Upper lobe of right lung (tissue), 1 donor: ENCODE data around the gene TACR1. TPM values are rescaled to one million over a fixed set of nuclear protein-coding genes. Genes with fewer than 3 reads are reported as not detected.

ENCODE experiments used
- ATAC-seq: fragments of 200-7000 bp; cut with Tn5 transposase; one replicate; pipeline ENCODE4 v1.9.1; 2020; ENCODE audit warnings: mild to moderate bottlenecking, moderate library complexity
- DNase-seq: peaks from one replicate; pipeline ENCODE4 v3.0.0-alpha.2; 2020
- H3K27ac ChIP-seq: fragments of 200-600 bp; one replicate; pipeline ENCODE4 v1.8.0; 2022
- H3K27me3 ChIP-seq: fragments of 200-600 bp; one replicate; pipeline ENCODE4 v1.8.0; 2022; ENCODE audit warnings: mild to moderate bottlenecking
- H3K36me3 ChIP-seq: fragments of 200-600 bp; one replicate; pipeline ENCODE4 v1.8.0; 2022
- H3K4me1 ChIP-seq: fragments of 200-600 bp; one replicate; pipeline ENCODE4 v1.8.0; 2022
- H3K4me3 ChIP-seq: fragments of 200-600 bp; one replicate; pipeline ENCODE4 v1.8.0; 2022; ENCODE audit warnings: mild to moderate bottlenecking
- H3K9me3 ChIP-seq: fragments of 200-600 bp; one replicate; pipeline ENCODE4 v1.8.0; 2022
- CTCF ChIP-seq: fragments of 200-600 bp; IDR thresholded peaks from one replicate; pipeline ENCODE4 v1.8.0; 2022; ENCODE audit warnings: antibody characterized with exemption
- intact Hi-C: fragments of 100-400 bp; cut with DNase I; formaldehyde crosslinking; loops from one replicate; pipeline ENCODE4 v1.11.0; 2022
- total RNA-seq: library from RNA; stranded (reverse); fragmentation: NEBNext Ultra II Directional; extraction: Animal tissue kit (Norgen Biotek cat#: 25700); gene quantifications from one replicate; pipeline ENCODE4 v1.2.1, GENCODE V29; 2021
- donor health status: DM: no; HTN: yes; CAD: no; lungs with severe emphysema.

The TACR1 gene
- total RNA-seq, 1 donor from 2014 or later = 1.4 TPM

- Histone ChIP-seq H3K4me1 (peaks cover 6% of the 10 kb centered on the region), H3K36me3 (no peaks in the 10 kb centered on the region), H3K9me3 (no peaks in the 10 kb centered on the region), H3K27ac (no peak overlapping the region), H3K4me3 (no peak overlapping the region), H3K27me3 (no peaks in the 10 kb centered on the region)
- DNase-seq (no peak), ATAC-seq (no peak)
- intact Hi-C loops = no loop called here
- no peak for TF ChIP-seq CTCF
These were observed 60.1 kb downstream of the TACR1 start for GRCh38 chr2:75139171-75139570.

- Histone ChIP-seq H3K27ac (no peak overlapping the region), H3K9me3 (no peaks in the 10 kb centered on the region), H3K27me3 (no peaks in the 10 kb centered on the region), H3K4me1 (peaks cover 10% of the 10 kb centered on the region), H3K4me3 (no peak overlapping the region), H3K36me3 (no peaks in the 10 kb centered on the region)
- intact Hi-C loops = no loop called here
- no peak for TF ChIP-seq CTCF
- ATAC-seq (no peak), DNase-seq (no peak)
These were observed 60.8 kb downstream of the TACR1 start for GRCh38 chr2:75138528-75138927.

- no peak for TF ChIP-seq CTCF
- ATAC-seq = no peak
- no peak for DNase-seq
These were observed 63.4 kb downstream of the TACR1 start for GRCh38 chr2:75135776-75136400.

GRCh38 chr2:75134860-75135259 is 64.5 kb downstream of the TACR1 start:
- no peaks in the 10 kb centered on the region for H3K36me3 ChIP-seq
- DNase-seq (no peak), ATAC-seq (no peak)
- H3K27ac ChIP-seq = no peak overlapping the region
- H3K4me1 ChIP-seq = peaks cover 10% of the 10 kb centered on the region
- no peaks in the 10 kb centered on the region for H3K27me3 ChIP-seq
- intact Hi-C loops = no loop called here
- TF ChIP-seq CTCF = no peak
- H3K4me3 ChIP-seq = no peak overlapping the region
- no peaks in the 10 kb centered on the region for H3K9me3 ChIP-seq

More at GRCh38 chr2:75135776-75136400, 63.4 kb downstream of the TACR1 start:
- H3K4me1 ChIP-seq = peaks cover 10% of the 10 kb centered on the region
- no peaks in the 10 kb centered on the region for H3K27me3 ChIP-seq
- H3K36me3 ChIP-seq = no peaks in the 10 kb centered on the region
- H3K4me3 ChIP-seq = no peak overlapping the region
- no peak overlapping the region for H3K27ac ChIP-seq
- no peaks in the 10 kb centered on the region for H3K9me3 ChIP-seq
- intact Hi-C loops = no loop called here

- Histone ChIP-seq H3K27ac (no peak overlapping the region), H3K4me3 (no peak overlapping the region), H3K4me1 (peaks cover 10% of the 10 kb centered on the region), H3K27me3 (no peaks in the 10 kb centered on the region), H3K36me3 (no peaks in the 10 kb centered on the region), H3K9me3 (no peaks in the 10 kb centered on the region)
- intact Hi-C loops = no loop called here
- no peak for ATAC-seq
- no peak for TF ChIP-seq CTCF
- DNase-seq = no peak
These were observed 65.4 kb downstream of the TACR1 start for GRCh38 chr2:75133621-75134570.
